Measurements from ENCODE around the gene ACOT4.
A peak's percentile ranks its signal among the peaks of the same experiment; 100 is the strongest.
"Not testable (repeated sequence)": the region's sequence is repeated elsewhere in the genome, so short reads cannot be mapped to it uniquely, and the experiment has no call there.

ACOT4 gene

DNA sequence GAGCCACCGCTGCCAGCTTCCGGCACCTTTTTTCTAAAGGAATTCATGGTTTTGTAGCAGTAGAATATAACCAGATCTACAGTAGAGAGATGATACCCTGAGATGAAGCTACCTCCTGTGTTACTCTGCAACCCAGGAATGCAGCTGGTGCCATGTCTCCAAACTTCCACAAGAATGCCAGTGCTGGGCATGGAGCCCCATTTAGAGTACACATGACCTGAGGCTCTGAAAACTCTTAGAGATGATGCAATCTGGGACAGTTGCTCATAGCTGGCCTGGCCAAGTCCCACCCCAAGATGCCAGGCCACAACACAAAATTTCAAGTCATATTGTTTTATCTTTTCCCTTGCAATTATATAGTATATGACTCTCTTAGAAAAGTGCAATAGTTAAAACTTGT, 14.5 kb upstream of the ACOT4 start:
- DNase-seq (ENCODE audit: low spot score), result not testable (repeated sequence)

DNA sequence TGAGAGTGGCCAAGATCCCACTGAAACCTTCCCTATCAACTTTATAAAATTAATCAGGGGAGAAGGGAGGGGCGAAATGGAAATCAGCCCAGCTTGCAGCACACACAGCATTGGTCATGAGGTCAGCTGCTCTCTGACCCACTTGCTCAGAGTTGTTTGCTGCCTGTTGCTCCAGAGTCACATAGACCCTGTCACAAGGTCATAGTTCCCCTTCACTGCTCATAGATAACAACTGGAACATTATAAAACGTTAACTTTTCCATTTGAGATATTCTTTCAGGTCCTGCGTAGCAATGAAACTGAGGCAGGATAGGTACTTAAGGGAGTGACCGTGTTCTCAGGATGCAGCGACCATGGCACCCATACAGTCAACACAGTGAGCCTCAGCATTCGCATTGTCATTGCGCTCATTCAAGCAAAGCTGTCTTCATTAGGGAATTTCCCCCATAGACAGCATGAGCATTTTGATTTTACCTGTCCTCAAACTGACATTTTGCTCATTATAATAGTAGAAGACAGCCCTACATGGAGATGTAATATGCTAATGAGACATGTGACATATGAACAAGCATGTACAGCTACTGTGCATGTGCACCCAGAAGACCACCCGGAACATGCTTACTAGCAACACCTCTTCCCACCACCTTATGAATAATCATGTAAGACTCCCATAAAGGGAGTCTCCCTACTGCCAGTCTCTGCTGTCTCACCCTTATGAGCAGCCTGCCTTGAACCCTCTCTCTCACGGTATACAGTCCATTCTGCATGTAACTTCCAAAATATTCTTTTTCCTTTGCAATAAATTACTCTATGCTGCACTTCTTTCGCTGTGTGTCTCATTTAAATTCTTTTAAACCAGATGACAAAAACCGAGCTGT, 9.3 kb upstream of the ACOT4 start:
- DNase-seq (ENCODE audit: low spot score), result not testable (repeated sequence)

DNA sequence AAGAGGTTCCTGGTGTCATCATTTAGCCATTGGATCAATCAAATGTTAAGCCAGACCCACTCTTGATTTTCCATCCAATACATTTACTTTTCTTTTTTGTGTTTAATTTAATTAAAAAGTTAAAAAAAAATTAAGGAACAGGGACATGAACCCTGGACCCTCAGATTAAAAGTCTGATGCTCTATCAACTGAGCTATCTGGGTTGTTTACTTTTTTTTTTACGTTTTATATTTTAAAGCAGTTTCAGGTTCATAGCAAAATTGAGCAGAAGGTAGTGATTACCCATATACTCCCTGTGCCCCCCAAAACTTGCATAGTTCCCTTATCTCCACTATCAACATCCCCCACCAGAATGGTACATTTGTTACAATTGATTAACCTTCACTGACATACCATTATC, 3.0 kb upstream of the ACOT4 start:
- DNase-seq (ENCODE audit: low spot score), result no peak

DNA sequence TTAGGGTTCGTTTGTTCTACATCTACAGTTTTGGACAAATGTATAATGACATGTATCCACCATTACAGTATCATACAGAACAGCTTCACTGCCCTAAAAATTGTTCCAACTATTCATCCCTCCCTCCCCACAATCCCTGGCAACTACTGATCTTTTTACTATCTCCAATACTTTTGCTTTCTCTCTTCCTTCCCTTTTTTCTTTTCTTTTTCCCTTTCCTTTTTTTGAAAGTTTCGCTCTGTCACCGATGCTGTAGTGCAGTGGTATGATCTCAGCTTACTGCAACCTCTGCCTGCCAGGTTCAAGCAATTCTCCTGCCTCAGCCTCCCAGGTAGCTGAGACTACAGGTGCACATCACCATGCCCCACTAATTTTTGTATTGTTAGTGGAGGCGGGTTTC, 2.6 kb upstream of the ACOT4 start:
- DNase-seq (ENCODE audit: low spot score), result no peak

DNA sequence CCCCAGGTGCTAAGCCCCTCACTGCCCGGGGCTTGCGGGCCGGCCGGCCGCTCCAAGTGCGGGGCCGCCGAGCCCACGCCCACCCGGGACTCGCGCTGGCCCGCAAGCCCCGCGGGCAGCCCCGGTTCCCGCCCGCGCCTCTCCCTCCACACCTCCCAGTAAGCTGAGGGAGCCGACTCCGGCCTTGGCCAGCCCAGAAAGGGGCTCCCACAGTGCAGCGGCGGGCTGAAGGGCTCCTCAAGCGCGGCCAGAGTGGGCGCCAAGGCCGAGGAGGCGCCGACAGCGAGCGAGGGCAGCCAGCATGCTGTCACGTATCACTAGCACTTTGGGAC, 1.0 kb upstream of the ACOT4 start:
- DNase-seq (ENCODE audit: low spot score), result not testable (repeated sequence)

DNA sequence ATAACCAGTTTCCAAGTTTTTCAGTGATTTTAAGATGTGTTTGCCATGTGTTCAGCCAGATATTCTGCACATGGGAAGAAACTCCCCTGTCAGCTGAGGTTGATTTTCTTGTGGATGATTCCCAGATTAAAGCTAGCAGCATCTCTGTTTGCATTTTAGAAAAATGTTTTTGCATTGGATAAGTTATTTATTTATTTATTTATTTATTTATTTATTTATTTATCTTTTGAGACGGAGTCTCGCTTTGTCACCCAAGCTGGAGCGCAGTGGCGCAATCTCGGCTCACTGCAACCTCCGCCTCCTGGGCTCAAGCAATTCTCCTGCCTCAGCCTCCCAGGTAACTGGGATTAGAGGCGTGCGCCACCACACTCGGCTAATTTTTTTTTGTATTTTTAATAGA, 2.8 kb downstream of the ACOT4 start:
- DNase-seq (ENCODE audit: low spot score), result no peak

DNA sequence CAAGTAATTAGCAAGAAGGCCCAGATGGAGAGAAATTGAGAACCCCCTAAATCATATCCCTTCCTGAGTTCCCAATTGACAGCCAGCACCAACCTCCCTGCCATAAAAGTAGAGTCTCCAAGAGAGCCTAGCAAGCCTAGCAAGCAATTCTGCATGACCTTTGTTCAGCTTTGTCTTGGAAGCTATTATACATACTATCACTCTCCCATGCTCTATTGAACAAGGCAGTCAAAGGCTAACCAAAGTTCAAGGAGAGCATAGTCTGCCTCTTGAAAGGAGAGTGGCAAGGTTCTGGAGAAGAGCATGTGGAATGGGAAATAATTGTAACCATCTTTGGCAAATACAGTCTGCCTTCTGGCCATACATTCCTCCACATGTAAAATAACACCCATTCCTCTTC, 7.8 kb downstream of the ACOT4 start:
- no peak for DNase-seq (ENCODE audit: low spot score)

DNA sequence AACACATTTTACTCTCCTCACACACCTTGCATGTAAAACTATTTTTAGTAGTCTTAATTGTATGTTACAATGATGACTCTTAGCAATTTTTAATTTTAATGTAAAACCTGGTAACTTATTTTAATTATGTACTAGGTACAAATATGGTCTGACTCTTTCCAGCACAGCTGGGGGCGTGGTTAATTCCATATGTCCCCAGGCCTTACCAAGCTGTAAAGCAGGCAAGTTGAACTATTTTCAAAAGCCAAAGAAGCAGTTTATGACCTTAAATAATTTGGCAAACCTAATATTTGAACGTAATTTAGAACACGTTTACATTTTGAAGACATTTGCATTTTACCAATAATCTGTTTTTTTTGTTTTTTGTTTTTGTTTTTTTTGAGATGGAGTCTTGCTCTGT, 11.3 kb downstream of the ACOT4 start:
- DNase-seq (ENCODE audit: low spot score), result no peak

DNA sequence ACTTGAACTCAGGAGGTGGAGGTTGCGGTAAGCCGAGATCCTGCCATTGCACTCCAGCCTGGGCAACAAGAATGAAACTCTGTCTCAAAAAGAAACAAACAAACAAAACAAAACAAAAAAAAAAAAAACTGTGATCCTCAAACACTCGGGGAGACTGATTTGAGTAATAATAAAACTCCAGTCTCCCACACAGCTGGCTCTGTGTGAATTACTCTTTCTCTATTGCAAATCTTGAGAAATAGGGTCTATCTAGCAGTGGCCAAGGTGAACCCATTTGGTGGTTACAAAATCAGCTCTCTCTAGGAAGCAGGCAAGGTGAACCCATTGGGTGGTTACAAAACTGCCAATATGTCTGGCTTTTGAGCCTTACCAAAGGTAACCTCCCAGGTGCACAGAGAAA, 14.6 kb downstream of the ACOT4 start:
- DNase-seq (ENCODE audit: low spot score), result no peak

DNA sequence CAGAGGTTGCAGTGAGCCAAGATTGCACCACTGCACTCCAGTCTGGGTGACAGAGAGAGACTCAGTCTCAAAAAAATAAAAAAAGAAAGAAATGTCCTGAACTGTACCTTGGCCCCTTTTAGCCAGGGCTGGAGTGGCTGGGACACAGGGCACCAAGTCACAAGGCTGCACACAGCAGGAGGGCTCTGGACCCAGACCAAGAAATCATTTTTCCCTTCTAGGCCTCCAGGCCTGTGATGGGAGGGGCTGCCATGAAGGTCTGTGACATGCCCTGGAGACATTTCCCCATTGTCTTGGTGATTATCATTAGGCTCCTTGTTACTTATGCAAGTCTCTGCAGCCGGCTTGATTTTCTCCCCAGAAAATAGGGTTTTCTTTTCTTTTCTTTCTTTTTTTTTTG, 15.6 kb downstream of the ACOT4 start:
- no peak for DNase-seq (ENCODE audit: low spot score)

DNA sequence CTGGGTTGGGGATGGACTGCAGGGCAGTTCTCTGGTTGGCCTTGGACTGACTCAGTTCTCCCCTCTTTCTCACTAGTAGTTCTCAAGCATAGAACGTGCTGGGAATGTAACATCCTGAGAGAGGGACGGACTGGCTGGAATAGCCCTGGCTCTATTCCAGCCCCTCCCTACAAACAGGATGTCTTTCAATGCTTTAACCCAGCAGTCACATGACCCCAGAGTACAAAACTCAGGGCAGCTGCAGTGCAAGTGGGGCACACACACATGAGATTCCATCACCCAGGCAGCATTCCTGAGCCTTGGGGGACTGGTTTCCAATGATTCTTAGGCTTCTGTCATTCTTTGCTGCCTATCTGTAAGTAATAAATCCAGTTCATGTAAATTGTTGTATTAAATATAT, 19.0 kb downstream of the ACOT4 start:
- no peak for DNase-seq (ENCODE audit: low spot score)

DNA sequence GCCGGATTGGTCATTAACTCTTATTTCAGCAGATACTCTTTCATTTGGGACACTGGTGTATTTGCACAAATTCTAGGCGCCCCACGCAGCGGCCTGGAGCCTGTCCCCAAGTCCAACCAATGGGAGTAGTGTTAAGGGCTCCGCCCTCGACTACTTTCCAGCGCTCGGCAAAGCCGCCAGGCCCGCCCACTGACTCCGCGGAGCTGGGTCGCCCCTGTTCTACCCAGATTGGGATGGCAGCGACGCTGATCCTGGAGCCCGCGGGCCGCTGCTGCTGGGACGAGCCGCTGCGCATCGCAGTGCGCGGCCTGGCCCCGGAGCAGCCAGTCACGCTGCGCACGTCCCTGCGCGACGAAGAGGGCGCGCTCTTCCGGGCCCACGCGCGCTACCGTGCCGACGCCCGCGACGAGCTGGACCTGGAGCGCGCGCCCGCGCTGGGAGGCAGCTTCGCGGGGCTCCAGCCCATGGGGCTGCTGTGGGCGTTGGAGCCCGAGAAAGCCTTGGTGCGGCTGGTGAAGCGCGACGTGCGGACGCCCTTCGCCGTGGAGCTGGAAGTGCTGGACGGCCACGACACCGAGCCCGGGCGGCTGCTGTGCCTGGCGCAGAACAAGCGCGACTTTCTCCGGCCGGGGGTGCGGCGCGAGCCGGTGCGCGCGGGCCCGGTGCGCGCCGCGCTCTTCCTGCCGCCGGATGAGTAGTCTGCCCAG, 20.8 kb downstream of the ACOT4 start, which contains the start of gene ACOT6:
TSS of gene ACOT6 (plus strand) at position 179 of the 707 bp plus-strand sequence. CDS start at position 234, 55 bp downstream.
- peak; percentile 24 for DNase-seq (ENCODE audit: low spot score)

DNA sequence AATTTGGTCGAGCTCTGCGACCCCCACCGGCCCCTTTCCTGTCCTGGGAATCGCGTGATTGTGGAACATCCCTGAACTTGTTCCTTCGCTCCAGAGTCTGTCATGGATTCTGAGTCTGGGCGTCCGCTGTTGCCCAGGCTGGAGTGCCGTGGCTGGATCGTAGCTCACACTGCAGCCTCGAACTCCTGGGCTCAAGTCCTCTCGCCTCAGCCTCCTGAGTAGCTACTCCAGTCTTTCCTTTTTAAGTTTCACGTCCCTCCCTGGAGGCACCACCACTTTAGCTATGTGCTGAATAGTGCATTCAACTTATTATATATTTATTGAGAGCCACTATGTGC, 21.3 kb downstream of the ACOT4 start:
- no peak for DNase-seq (ENCODE audit: low spot score)

DNA sequence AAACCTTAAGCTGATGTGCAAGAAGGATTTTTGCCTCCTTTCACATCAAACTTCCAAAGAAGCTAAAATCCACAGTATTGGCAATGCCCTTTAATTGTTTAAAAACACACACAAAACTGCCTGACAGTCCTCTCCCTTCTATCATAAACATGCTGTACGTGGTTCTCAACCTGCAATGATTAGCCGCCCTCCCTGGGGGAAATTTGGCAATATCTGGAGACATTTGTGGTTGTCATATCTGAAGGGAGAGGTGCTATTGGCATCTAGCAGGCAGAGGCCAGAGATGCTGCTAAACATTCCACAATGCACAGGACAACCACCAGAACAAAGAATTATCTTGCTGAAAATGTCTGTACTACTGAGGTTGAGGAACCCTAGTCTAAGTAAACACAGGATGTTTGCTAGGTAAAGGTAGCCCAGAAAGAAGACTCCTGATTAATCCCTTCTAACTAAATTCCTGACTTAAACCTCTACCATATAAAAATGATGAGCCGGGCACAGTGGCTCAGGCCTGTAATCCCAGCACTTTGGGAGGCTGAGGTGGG, 21.8 kb downstream of the ACOT4 start:
- DNase-seq (ENCODE audit: low spot score), result no peak

DNA sequence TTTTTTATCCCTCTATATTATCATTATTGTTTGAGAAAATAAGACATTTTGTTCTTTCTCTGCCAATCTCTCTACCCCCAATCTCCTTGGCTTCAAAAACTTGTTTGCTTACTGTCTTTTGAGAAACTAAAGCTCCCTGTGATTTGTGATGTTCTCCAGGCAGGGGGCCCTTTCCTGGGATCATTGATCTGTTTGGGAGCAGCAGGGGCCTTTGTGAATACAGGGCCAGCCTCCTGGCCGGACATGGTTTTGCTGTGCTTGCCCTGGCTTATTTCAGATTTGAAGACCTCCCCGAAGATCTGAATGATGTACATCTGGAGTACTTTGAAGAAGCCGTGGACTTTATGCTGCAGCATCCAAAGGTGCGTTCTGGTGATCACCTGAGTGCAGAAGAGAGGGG, 25.2 kb downstream of the ACOT4 start:
- no peak for DNase-seq (ENCODE audit: low spot score)

DNA sequence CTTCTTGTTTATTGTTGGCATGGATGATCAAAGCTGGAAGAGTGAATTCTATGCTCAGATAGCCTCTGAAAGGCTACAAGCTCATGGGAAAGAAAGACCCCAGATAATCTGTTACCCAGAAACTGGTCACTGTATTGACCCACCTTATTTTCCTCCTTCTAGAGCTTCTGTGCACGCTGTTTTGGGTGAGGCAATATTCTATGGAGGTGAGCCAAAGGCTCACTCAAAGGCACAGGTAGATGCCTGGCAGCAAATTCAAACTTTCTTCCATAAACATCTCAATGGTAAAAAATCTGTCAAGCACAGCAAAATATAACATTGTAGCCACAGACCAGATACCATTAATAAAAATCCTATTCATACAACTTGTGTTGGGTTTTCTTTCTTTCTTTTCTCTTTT, 27.9 kb downstream of the ACOT4 start:
- no peak for DNase-seq (ENCODE audit: low spot score)

DNA sequence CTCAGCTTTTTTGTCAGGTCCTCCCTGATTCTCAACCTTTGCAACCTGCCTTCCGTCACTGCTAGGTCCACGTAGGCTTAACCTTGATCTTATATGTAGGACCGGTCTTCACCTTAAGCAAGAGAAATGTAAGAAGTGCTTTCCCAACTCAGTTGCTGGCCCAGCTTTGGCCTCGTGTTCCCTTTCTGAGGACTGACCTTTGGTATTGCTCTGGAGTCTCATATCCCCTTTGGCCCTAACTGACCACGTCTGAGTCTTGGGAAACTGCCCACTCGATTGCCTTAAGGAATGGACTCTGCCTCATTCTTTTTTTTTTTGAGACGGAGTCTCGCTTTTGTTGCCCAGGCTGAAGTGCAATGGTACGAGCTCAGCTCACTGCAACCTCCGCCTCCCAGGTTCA, 28.6 kb downstream of the ACOT4 start:
- no peak for DNase-seq (ENCODE audit: low spot score)

DNA sequence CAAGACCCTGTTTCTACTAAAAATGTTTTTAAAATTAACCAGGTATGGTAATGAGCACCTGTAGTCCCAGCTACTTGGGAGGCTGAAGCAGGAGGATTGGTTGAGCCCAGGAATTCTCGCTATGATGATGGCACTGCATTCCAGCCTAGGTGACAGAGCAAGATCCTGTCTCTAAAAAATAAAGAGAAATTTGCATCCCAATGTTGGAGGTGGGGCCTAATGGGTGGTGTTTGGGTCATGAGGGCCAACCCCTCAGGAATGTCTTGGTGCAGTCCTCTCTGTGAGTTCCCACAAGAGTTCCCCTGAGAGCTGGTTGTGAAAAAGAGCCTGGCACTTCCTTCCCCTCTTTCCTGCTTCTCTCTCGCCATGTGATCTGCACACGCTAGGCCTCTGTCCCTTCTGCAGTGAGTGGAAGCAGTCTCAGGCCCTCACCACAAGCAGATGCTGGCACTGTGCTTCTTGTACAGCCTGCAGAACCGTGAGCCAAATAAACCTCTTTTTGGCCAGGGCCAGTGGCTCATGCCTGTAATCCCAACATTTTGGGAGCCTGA, 31.9 kb downstream of the ACOT4 start:
- no peak for DNase-seq (ENCODE audit: low spot score)

DNA sequence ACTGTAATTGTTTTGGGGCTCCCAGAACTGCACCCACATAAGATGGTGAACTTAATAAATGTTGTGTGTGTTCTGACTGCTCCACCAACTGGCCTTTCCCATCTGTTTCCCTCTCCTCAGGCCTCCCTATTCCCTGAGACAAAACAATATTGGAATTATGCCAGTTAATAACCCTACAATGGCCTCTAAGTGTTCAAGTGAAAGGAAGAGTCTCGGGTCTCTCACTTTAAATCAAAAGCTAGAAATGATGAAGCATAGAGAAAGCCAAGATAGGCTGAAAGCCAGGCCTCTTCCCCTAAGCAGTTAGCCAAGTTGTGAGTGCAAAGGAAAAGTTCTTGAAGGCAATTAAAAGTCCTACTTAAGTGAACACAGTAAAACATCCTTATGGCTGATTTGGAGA, 34.0 kb downstream of the ACOT4 start:
- no peak for DNase-seq (ENCODE audit: low spot score)

DNA sequence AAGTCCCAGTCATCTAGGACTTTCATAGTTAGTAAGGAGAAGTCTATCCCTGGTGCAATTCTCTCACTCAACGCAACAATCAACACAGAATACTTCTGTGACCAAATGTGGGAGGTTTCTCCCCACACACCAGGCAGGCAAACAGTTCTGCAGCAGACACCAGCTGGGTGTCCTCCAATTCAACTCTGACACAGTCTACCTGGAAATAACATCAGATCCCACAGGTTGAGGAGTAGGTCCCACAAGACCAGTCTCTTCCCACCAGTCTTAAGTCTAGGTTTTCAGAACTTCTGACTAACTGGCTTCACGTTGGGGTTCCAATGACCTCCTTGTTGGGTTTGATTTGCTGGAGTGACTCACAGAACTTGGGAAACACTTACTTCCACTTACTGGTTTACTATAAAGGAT, 35.5 kb downstream of the ACOT4 start:
- DNase-seq (ENCODE audit: low spot score), result no peak

DNA sequence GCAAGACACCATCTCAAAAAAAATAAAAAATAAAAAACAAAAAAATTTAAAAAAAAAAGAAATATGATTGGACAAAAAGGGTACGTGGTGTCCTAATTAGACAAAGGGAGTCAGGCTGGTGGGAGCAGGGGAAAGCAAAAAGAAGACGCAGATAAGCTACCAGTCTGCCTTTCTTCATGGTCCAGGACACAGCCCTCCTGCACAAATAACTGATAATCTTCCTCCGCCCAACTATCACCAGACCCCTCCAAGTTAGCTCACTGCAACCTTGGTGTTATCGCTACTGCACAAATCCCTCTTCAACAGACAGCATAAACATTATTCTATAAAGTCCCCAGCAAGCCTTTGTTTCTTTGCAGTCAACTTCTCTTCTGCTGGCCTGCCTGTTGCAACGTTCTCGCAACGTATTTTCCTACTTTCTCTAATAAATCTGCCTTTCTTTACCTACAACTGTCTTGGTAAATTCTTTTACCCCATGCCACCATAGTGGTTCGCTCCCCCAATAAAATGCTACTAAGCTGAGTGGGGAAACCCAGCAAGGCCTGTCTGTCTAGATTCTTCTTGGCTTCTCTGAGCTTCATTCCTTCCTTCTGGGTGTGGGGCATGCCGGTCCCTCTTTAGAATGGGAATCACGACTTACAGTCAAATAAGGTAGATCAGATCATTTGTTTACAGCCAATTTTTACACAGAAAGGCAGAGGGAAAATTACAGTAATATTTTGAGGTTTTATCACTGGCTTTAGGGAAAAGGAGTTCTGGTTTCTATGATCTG, 38.5 kb downstream of the ACOT4 start:
- DNase-seq (ENCODE audit: low spot score), result no peak

All from COLO829 (cell line).